GM18907 (cell line): ENCODE results near the gene COQ7.

Source experiments
- ATAC-seq: cut with Tn5 transposase; IDR thresholded peaks from one replicate; pipeline ENCODE4 v1.9.1; 2021; ENCODE audit warnings: mild to moderate bottlenecking, moderate library complexity; ENCODE audit not compliant: unreplicated experiment

COQ7 gene

GRCh38 chr16:19067349-19068236 is at the start of gene COQ7:
TSS of gene COQ7 (plus strand) at chr16:19067614. CDS start at chr16:19067665, 51 bp downstream.
- peak; percentile 93 for ATAC-seq

GRCh38 chr16:19020689-19021088 is 46.7 kb upstream of the COQ7 start:
- ATAC-seq: no peak

DNA sequence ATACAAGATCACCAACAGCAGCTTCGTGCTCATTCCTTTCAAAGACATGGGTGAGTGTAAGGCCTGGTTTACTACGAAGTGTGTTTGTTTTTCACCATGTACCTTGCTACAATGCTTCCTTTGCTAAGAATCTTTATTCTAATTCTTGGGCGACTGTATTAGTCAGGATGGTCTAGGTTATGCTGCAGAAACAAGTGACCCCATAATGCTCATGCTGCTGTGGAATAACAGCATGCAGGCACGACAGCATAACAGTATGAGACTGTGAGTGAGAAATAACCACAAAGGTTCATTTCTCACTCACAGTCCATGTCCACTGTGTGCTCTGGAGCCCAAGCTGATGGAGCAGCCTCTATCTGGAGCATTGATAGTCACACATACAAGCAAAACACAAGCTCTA is 45.7 kb upstream of the COQ7 start:
- ATAC-seq: no peak

GRCh38 chr16:19027416-19027815 is 40.0 kb upstream of the COQ7 start:
- ATAC-seq: no peak

DNA sequence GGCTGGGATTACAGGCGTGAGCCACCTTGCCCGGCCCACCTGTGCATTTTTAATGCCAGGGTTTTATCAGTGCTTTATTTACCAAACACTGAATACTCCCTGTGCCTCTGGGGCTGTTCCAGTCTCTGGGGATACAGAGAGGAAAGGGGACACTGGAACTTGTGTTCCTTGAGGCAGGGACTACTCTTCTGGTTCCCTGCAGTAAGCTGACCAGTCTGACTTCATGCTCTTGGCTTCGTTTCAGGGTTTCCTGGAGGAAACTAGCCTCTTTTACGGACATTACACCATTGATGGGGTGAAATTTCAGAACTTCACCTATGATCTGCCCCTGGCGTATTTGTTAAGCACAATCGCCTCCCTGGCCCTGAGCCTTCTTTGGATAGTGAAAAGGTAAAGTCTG is 37.4 kb upstream of the COQ7 start:
- no peak for ATAC-seq

DNA sequence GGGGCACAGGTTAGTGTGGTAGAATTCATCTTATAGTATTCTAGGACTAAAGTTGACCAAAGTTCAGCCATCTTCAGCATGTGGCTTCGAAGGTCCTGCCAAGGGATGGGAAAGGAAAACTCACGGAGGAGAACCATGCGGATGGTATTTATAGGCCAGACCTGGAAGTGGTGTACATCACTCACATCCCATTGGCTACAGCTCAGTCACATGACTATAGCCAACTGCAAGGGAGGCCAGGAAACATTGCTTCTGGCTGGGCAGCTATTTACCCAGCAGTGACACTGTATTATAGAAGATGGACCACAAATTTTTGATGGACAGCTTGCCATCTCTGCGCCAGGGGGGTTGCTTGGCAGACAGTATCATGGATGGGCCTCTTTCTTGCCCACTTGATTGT is 35.7 kb upstream of the COQ7 start:
- no peak for ATAC-seq

DNA sequence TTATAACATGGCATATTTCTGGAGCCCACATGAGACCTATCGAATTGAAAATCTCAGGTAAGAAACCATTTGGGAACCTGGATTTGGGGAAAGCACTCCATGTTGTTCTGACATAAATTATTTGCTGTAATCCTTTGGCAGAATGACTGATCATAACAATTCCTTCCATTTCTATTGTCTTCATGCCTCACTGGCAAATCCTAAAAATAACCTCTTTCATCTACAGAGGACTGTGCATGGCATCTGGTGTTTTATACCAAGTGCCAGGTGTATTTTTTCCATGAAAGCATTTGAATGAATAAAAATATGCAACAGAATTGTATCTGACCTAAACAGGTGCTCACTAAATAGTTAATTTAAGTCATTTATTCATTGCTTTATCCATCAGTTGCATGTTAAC is 33.7 kb upstream of the COQ7 start:
- ATAC-seq: no peak

- ATAC-seq: no peak
Observed at GRCh38 chr16:19040400-19040799, 27.0 kb upstream of the COQ7 start.

- no peak for ATAC-seq
Observed at GRCh38 chr16:19044769-19045168, 22.6 kb upstream of the COQ7 start.

GRCh38 chr16:19046062-19046461 is 21.4 kb upstream of the COQ7 start:
- no peak for ATAC-seq

GRCh38 chr16:19062706-19063105 is 4.7 kb upstream of the COQ7 start:
- ATAC-seq: no peak

DNA sequence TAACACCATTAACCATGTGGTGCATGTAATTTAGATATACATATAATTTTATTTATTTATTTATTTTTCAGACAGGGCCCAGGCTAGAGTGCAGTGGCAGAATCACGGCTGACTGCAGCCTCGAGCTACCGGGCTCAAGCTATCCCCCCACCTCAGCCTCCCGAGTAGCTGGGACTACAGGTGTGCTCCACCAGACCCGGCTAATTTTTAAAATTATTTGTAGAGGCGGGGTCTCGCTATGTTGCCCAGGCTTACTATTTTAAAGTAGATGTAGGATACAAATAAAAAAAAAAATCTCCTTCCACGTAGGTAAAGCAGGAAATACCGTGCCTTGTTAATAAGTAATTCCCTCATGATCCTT is 446 bp upstream of the COQ7 start:
- no peak for ATAC-seq

DNA sequence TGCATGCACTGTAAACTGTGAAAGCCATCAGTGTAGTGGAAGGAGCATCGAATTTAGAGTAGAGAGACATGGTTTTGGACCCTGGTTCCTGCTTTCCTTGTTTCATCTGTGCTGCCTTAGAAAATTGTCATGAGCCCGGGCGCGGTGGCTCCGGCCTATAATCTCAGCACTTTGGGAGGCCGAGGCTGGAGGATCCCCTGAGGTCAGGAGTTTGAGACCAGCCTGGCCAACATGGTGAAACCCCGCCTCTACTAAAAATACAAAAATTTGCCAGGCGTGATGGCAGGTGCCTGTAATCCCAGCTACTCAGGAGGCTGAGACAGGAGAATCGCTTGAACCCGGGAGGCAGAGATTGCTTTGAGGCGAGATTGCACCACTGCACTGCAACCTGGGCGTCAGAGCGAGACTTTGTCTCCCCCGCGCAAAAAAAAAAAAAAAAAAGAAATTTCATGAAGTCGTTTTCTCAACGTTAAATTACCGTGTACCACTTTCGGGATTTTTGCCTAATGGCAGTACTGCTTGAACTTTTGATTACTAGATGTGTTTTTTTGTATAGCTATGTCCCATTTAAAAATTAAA is 912 bp downstream of the COQ7 start:
- ATAC-seq: no peak

GRCh38 chr16:19071811-19072777 is 4.7 kb downstream of the COQ7 start:
- ATAC-seq: no peak

- no peak for ATAC-seq
Observed at GRCh38 chr16:19073344-19073743, 5.9 kb downstream of the COQ7 start.

GRCh38 chr16:19073863-19074262 is 6.4 kb downstream of the COQ7 start:
- no peak for ATAC-seq

- ATAC-seq: no peak
Observed at GRCh38 chr16:19075511-19075910, 8.1 kb downstream of the COQ7 start.

DNA sequence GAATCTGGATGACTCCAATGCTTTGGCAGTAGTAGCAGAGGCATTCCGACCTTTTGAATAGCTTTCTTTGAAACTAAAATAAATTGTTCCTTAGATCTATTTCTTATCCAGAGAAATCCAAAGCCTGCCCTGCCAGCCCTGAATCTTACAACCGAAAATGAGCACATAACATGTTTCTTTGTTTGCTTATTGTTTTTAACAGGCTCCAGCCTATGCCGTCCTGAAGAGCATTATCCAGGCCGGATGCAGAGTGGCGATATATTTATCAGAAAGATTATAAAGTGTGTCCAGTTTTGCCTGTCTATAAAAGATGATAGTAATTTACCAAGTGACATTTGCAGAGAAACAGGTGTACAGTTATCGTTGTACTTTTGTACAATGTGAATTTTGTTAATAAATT is 10.5 kb downstream of the COQ7 start:
- no peak for ATAC-seq

DNA sequence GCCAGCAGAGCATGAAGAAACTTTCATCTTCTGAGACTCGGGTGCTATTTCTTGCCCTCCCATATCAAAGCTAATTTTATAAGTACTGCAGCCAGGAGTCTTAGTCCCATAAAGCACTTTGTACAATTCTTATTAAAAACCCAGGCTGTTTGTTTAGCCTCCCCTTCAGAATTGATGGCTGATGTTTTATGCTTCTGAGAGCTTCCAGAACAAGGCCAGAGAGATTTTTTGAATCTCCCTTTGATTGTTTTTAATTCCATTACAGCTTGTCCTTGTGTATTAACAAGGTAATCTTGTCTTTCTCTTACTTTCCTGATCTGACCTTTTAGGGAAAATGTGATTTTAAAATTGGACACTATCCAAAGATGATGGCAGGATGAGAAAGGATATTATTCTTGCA is 16.3 kb downstream of the COQ7 start:
- ATAC-seq: no peak

GRCh38 chr16:19084139-19084538 is 16.7 kb downstream of the COQ7 start:
- ATAC-seq: no peak

DNA sequence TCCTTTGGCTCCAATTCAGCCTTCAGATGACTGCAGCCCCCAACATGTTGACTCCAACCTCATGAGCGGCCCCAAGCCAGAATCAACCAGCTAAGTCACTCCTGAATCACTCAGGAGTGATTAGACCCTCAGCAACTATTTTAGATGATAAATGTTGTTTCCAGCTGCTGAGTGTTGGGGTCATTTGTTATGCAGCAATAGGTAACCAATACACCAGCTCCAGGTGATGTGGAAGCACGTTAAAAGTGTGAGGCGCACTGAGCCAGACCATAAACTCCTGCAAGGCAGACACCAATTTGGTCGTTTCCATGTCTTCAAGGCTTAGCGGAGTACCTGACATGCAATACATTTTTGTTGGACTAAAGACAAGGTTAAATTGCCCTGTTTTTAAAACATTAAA is 17.5 kb downstream of the COQ7 start:
- ATAC-seq: no peak
